ENCODE measurements around the gene EPB41L2. TPM values are rescaled to one million over a fixed set of nuclear protein-coding genes. Genes with fewer than 3 reads are reported as not detected.

The EPB41L2 gene
- total RNA-seq, 1 experiment from 2014 or later = 181 TPM

GRCh38 chr6:131007286-131007685, 55.8 kb downstream of the EPB41L2 start:
- H3K4me3 ChIP-seq (ENCODE audit: low read depth, low read length, poor library complexity, severe bottlenecking) = no peak overlapping the region
- intact Hi-C loops (cut with micrococcal nuclease; ENCODE audit: unreplicated experiment) = no loop called here
- H3K9me3 ChIP-seq (ENCODE audit: low read depth, low read length, poor library complexity, severe bottlenecking) = peaks cover 27% of the 10 kb centered on the region
- no peak overlapping the region for H3K27ac ChIP-seq (ENCODE audit: low read depth, low read length, poor library complexity, severe bottlenecking)
- no peaks in the 10 kb centered on the region for H3K36me3 ChIP-seq (ENCODE audit: insufficient read depth, low read length, poor library complexity, severe bottlenecking)
- ChIA-PET POLR2A (ENCODE audit: low non-redundant PET) (no interaction called here), CTCF (no interaction called here)
- no peak for DNase-seq (ENCODE audit: low spot score)
- TF ChIP-seq CTCF (conservative IDR thresholded peaks at IDR 0.05; ENCODE audit: low read depth, low read length) (no peak), EZH2 (IDR thresholded peaks at IDR 0.05; ENCODE audit: borderline replicate concordance, low read depth, low read length, poor library complexity, severe bottlenecking) (no peak)
- BruUV-seq (replicated peaks) = no TSS peak
- peaks cover 19% of the 10 kb centered on the region for H3K4me1 ChIP-seq (ENCODE audit: insufficient read depth, low read length, poor library complexity, severe bottlenecking)
- no peaks in the 10 kb centered on the region for H3K27me3 ChIP-seq (replicated peaks; ENCODE audit: insufficient read depth, low read depth, low read length, poor library complexity)

- H3K4me1 ChIP-seq (ENCODE audit: insufficient read depth, low read length, poor library complexity, severe bottlenecking) = peaks cover 22% of the 10 kb centered on the region
- TF ChIP-seq EZH2 (IDR thresholded peaks at IDR 0.05; ENCODE audit: borderline replicate concordance, low read depth, low read length, poor library complexity, severe bottlenecking) = no peak
- no peak for TF ChIP-seq CTCF (conservative IDR thresholded peaks at IDR 0.05; ENCODE audit: low read depth, low read length)
- no peak overlapping the region for H3K4me3 ChIP-seq (ENCODE audit: low read depth, low read length, poor library complexity, severe bottlenecking)
- no peak for DNase-seq (ENCODE audit: low spot score)
- H3K36me3 ChIP-seq (ENCODE audit: insufficient read depth, low read length, poor library complexity, severe bottlenecking) = no peaks in the 10 kb centered on the region
- POLR2A ChIA-PET (ENCODE audit: low non-redundant PET) = no interaction called here
- no peaks in the 10 kb centered on the region for H3K27me3 ChIP-seq (replicated peaks; ENCODE audit: insufficient read depth, low read depth, low read length, poor library complexity)
- peaks cover 27% of the 10 kb centered on the region for H3K9me3 ChIP-seq (ENCODE audit: low read depth, low read length, poor library complexity, severe bottlenecking)
- H3K27ac ChIP-seq (ENCODE audit: low read depth, low read length, poor library complexity, severe bottlenecking) = no peak overlapping the region
- CTCF ChIA-PET = no interaction called here
- intact Hi-C loops (cut with micrococcal nuclease; ENCODE audit: unreplicated experiment) = no loop called here
- BruUV-seq (replicated peaks) = no TSS peak
Observed at GRCh38 chr6:131005439-131006016, 57.5 kb downstream of the EPB41L2 start.

GRCh38 chr6:131004936-131005335, 58.1 kb downstream of the EPB41L2 start:
- POLR2A ChIA-PET (ENCODE audit: low non-redundant PET) = no interaction called here
- CTCF ChIA-PET = no interaction called here
- H3K9me3 ChIP-seq (ENCODE audit: low read depth, low read length, poor library complexity, severe bottlenecking) = peaks cover 27% of the 10 kb centered on the region

More at GRCh38 chr6:131004936-131005335, 58.1 kb downstream of the EPB41L2 start:
- no peak for DNase-seq (ENCODE audit: low spot score)
- TF ChIP-seq EZH2 (IDR thresholded peaks at IDR 0.05; ENCODE audit: borderline replicate concordance, low read depth, low read length, poor library complexity, severe bottlenecking) = no peak
- no peak for TF ChIP-seq CTCF (conservative IDR thresholded peaks at IDR 0.05; ENCODE audit: low read depth, low read length)
- no peak overlapping the region for H3K4me3 ChIP-seq (ENCODE audit: low read depth, low read length, poor library complexity, severe bottlenecking)
- BruUV-seq (replicated peaks) = no TSS peak
- H3K27me3 ChIP-seq (replicated peaks; ENCODE audit: insufficient read depth, low read depth, low read length, poor library complexity) = no peaks in the 10 kb centered on the region
- no peak overlapping the region for H3K27ac ChIP-seq (ENCODE audit: low read depth, low read length, poor library complexity, severe bottlenecking)
- peaks cover 22% of the 10 kb centered on the region for H3K4me1 ChIP-seq (ENCODE audit: insufficient read depth, low read length, poor library complexity, severe bottlenecking)
- intact Hi-C loops (cut with micrococcal nuclease; ENCODE audit: unreplicated experiment) = no loop called here
- no peaks in the 10 kb centered on the region for H3K36me3 ChIP-seq (ENCODE audit: insufficient read depth, low read length, poor library complexity, severe bottlenecking)
